ENCODE measurements around the gene RAB3C.

GRCh38 chr5:58671155-58671554, 88.3 kb downstream of the RAB3C start:
- TF ChIP-seq POLR2A (IDR thresholded peaks at IDR 0.05), result no peak
- no peak for TF ChIP-seq CTCF (IDR thresholded peaks at IDR 0.05)
